HG03135 (cell line): ENCODE results near the gene KLHL8.
"Not testable (repeated sequence)": the region's sequence is repeated elsewhere in the genome, so short reads cannot be mapped to it uniquely, and the experiment has no call there.

Experiments used
- ATAC-seq: cut with Tn5 transposase; IDR thresholded peaks from one replicate; pipeline ENCODE4 v1.9.1; 2021; ENCODE audit warnings: mild to moderate bottlenecking, moderate library complexity; ENCODE audit not compliant: unreplicated experiment

KLHL8 gene

GRCh38 chr4:87228262-87228860 lies 7.9 kb upstream of the KLHL8 start:
- ATAC-seq, result no peak

- no peak for ATAC-seq
These were observed 7.3 kb upstream of the KLHL8 start for GRCh38 chr4:87227751-87228151.

- no peak for ATAC-seq
These were observed 5.5 kb upstream of the KLHL8 start for GRCh38 chr4:87225936-87226335.

GRCh38 chr4:87224141-87224923 lies 3.9 kb upstream of the KLHL8 start:
- ATAC-seq, result no peak

- ATAC-seq, result peak; percentile 51
These were observed 755 bp downstream of the KLHL8 start for GRCh38 chr4:87219632-87220093.

GRCh38 chr4:87217235-87217763 lies 3.1 kb downstream of the KLHL8 start:
- not testable (repeated sequence) for ATAC-seq

GRCh38 chr4:87216469-87216868 lies 3.9 kb downstream of the KLHL8 start:
- ATAC-seq, result no peak

- no peak for ATAC-seq
These were observed 6.9 kb downstream of the KLHL8 start for GRCh38 chr4:87213421-87214075.

GRCh38 chr4:87211249-87211952 lies 9.0 kb downstream of the KLHL8 start:
- ATAC-seq, result no peak

- peak; percentile 95 for ATAC-seq
These were observed 10.7 kb downstream of the KLHL8 start for GRCh38 chr4:87209696-87210095.

- peak; percentile 9 for ATAC-seq
These were observed 11.2 kb downstream of the KLHL8 start for GRCh38 chr4:87209182-87209581.

GRCh38 chr4:87204559-87204958 lies 15.9 kb downstream of the KLHL8 start:
- no peak for ATAC-seq

GRCh38 chr4:87196927-87197326 lies 23.5 kb downstream of the KLHL8 start:
- no peak for ATAC-seq

GRCh38 chr4:87196146-87196545 lies 24.3 kb downstream of the KLHL8 start:
- ATAC-seq, result no peak

- ATAC-seq, result no peak
These were observed 26.3 kb downstream of the KLHL8 start for GRCh38 chr4:87193958-87194675.

- ATAC-seq, result no peak
These were observed 28.1 kb downstream of the KLHL8 start for GRCh38 chr4:87192145-87192919.

- ATAC-seq, result no peak
These were observed 31.5 kb downstream of the KLHL8 start for GRCh38 chr4:87188932-87189331.

GRCh38 chr4:87188048-87188447 lies 32.4 kb downstream of the KLHL8 start:
- ATAC-seq, result no peak

- ATAC-seq, result no peak
These were observed 35.1 kb downstream of the KLHL8 start for GRCh38 chr4:87185146-87185870.
